HAP-1 (cell line): Measurements from ENCODE around the gene CNGA1.
"Not testable (repeated sequence)": the region's sequence is repeated elsewhere in the genome, so short reads cannot be mapped to it uniquely, and the experiment has no call there.

Experiments used
- DNase-seq, 2 experiments: peaks; one replicate each; pipeline ENCODE4 v3.0.0-alpha.2; 2016 to 2020; ENCODE audit warnings: low spot score in 2 of 2
- H3K27me3 ChIP-seq: fragments of 250-450 bp; sonication (Bioruptor Pico); 2 replicates; pipeline ENCODE4 v1.5.1; 2020; ENCODE audit warnings: low read depth, mild to moderate bottlenecking, moderate library complexity
- H3K36me3 ChIP-seq: fragments of 250-450 bp; sonication (Bioruptor Pico); replicated peaks from 2 replicates; pipeline ENCODE4 v1.5.1; 2020; ENCODE audit warnings: mild to moderate bottlenecking
- H3K4me1 ChIP-seq: fragments of 250-450 bp; sonication (Bioruptor Pico); 2 replicates; pipeline ENCODE4 v1.5.1; 2020; ENCODE audit warnings: mild to moderate bottlenecking
- H3K4me3 ChIP-seq: fragments of 250-450 bp; sonication (Bioruptor Pico); 2 replicates; pipeline ENCODE4 v1.5.1; 2020; ENCODE audit warnings: mild to moderate bottlenecking, moderate library complexity
- H3K9me3 ChIP-seq: fragments of 250-450 bp; sonication (Bioruptor Pico); 2 replicates; pipeline ENCODE4 v1.5.1; 2020; ENCODE audit warnings: mild to moderate bottlenecking, moderate library complexity
- in situ Hi-C: fragments of 300-500 bp; cut with MboI; formaldehyde crosslinking; loops from 3 replicates; pipeline ENCODE4 v1.14.3; 2020; ENCODE audit warnings: low sequenced_read_pairs, inconsistent platforms, mixed read lengths

The CNGA1 gene

GRCh38 chr4:48021100-48021499, 4.6 kb upstream of the CNGA1 start:
- Histone ChIP-seq H3K36me3 (no peaks in the 10 kb centered on the region), H3K4me3 (no peak overlapping the region), H3K27me3 (no peaks in the 10 kb centered on the region), H3K9me3 (no peaks in the 10 kb centered on the region), H3K4me1 (peaks cover 10% of the 10 kb centered on the region)
- in situ Hi-C loops, result loop anchor here (10.0 kb wide), 1 partner anchor 64 kb away; no protein-coding TSS in a partner anchor
- no peak for DNase-seq

GRCh38 chr4:48018112-48018511, 1.6 kb upstream of the CNGA1 start:
- H3K4me1 ChIP-seq, result peaks cover 4% of the 10 kb centered on the region
- no peaks in the 10 kb centered on the region for H3K36me3 ChIP-seq
- no peaks in the 10 kb centered on the region for H3K9me3 ChIP-seq
- DNase-seq, result no peak
- H3K27me3 ChIP-seq, result no peaks in the 10 kb centered on the region
- in situ Hi-C loops, result no loop called here
- H3K4me3 ChIP-seq, result no peak overlapping the region

GRCh38 chr4:48017108-48017571, 659 bp upstream of the CNGA1 start:
- peak overlapping the region; percentile 68 for H3K4me3 ChIP-seq
- no peaks in the 10 kb centered on the region for H3K36me3 ChIP-seq
- peaks cover 10% of the 10 kb centered on the region for H3K4me1 ChIP-seq
- peak in 1 of 2 experiments; percentile 79 for DNase-seq
- in situ Hi-C loops, result no loop called here
- no peaks in the 10 kb centered on the region; the same call in 1 of the 2 replicates for H3K9me3 ChIP-seq
- no peaks in the 10 kb centered on the region for H3K27me3 ChIP-seq

DNA sequence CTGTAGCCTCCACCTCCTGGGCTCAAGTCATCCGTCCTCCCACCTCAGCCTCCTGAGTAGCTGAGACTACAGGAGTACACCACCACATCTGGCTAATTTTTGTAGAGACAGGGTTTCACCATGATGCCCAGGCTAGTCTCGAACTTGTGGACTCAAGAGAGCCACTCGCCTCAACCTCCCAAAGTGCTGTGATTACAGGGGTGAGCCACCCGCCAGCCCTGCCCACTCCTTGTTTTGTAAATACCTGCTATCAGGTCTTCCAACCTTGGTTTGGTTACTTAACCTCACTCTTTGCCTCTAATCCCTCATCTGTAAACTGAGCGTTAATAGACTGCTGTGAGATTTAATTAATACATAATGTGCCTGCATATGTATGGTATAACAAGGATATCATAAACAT, 803 bp downstream of the CNGA1 start:
- no peaks in the 10 kb centered on the region for H3K27me3 ChIP-seq
- H3K9me3 ChIP-seq, result no peaks in the 10 kb centered on the region; the same call in 1 of the 2 replicates
- H3K4me1 ChIP-seq, result peaks cover 18% of the 10 kb centered on the region
- no peak for DNase-seq
- no peaks in the 10 kb centered on the region for H3K36me3 ChIP-seq
- in situ Hi-C loops, result no loop called here
- H3K4me3 ChIP-seq, result no peak overlapping the region

- in situ Hi-C loops, result no loop called here
- Histone ChIP-seq H3K9me3 (no peaks in the 10 kb centered on the region; the same call in 1 of the 2 replicates), H3K4me1 (peaks cover 18% of the 10 kb centered on the region), H3K36me3 (no peaks in the 10 kb centered on the region), H3K27me3 (no peaks in the 10 kb centered on the region), H3K4me3 (no peak overlapping the region)
- DNase-seq, result no peak
Observed at GRCh38 chr4:48015216-48015615, 1.3 kb downstream of the CNGA1 start.

DNA sequence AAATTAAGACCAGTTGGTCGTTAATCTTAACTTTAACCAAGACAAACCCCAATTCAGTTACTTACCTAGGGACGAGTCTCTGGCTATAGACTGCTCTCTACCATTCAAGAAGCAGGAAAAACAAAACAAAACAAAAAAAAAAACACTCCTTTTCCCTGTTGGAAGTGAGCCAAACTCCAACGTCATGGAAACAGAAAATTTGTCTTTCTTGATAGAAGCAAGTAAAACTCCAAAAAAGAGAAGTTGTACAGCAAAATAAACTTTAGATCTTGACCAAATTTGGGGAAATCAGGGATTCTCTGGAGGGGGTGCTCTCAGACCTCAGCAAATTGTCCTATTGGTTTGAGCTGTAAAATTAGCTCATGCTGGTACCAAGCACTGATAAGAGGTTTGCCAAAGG, 3.7 kb downstream of the CNGA1 start:
- no peaks in the 10 kb centered on the region for H3K27me3 ChIP-seq
- no peak for DNase-seq
- H3K36me3 ChIP-seq, result no peaks in the 10 kb centered on the region
- H3K4me1 ChIP-seq, result peaks cover 18% of the 10 kb centered on the region
- peaks cover 7% of the 10 kb centered on the region; the same call in 1 of the 2 replicates for H3K9me3 ChIP-seq
- H3K4me3 ChIP-seq, result no peak overlapping the region
- in situ Hi-C loops, result no loop called here

DNA sequence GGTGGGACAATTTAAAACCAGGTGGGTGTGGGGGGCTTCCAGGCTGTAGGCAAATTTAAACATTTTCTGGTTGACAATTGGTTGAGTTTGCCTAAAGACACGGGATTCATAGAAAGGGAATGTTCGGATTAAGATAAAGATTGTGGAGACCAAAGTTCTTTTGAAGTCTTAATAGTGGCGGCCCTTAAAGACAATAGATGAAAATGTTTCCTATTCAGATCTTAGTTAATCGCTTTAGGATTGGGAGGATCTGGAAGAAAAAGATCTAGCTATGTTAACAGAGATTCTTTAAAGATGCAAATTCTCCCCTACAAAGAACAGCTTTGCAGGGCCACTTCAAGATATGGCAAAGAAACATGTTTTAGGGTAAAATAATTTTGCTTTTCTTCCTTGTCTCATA, 4.8 kb downstream of the CNGA1 start:
- H3K4me3 ChIP-seq, result no peak overlapping the region
- peak in 1 of 2 experiments; percentile 88 for DNase-seq
- H3K9me3 ChIP-seq, result peaks cover 7% of the 10 kb centered on the region; the same call in 1 of the 2 replicates
- H3K4me1 ChIP-seq, result peaks cover 15% of the 10 kb centered on the region
- H3K36me3 ChIP-seq, result no peaks in the 10 kb centered on the region
- H3K27me3 ChIP-seq, result no peaks in the 10 kb centered on the region
- in situ Hi-C loops, result no loop called here

DNA sequence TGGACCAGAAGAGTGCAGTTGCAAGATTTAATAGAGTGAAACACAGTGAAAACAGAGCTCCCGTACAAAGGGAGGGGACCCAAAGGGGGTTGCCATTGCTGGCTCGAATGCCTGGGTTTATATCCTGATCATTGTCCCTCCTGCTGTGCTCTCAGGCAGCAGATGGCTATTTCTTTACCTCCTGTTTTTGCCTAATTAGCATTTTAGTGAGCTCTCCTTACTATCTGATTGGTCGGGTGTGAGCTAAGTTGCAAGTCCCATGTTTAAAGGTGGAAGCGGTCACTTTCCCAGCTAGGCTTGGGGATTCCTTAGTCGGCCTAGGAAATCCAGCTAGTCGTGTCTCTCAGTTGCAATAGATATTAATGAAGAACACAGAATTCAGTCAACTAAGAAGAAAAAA, 5.6 kb downstream of the CNGA1 start:
- H3K4me3 ChIP-seq, H3K27me3 ChIP-seq, H3K36me3 ChIP-seq, H3K9me3 ChIP-seq, DNase-seq, in situ Hi-C loops: not testable (repeated sequence)
- peaks cover 15% of the 10 kb centered on the region for H3K4me1 ChIP-seq

- Histone ChIP-seq H3K27me3 (no peaks in the 10 kb centered on the region), H3K36me3 (no peaks in the 10 kb centered on the region), H3K9me3 (peaks cover 9% of the 10 kb centered on the region), H3K4me3 (no peak overlapping the region), H3K4me1 (peaks cover 15% of the 10 kb centered on the region)
- DNase-seq, result peak in 1 of 2 experiments; percentile 34
- in situ Hi-C loops, result no loop called here
Observed at GRCh38 chr4:48008021-48008596, 8.4 kb downstream of the CNGA1 start.

GRCh38 chr4:48005781-48006180, 10.7 kb downstream of the CNGA1 start:
- no peak for DNase-seq
- H3K27me3 ChIP-seq, result no peaks in the 10 kb centered on the region

GRCh38 chr4:48003568-48003967, 12.9 kb downstream of the CNGA1 start:
- H3K36me3 ChIP-seq, H3K4me3 ChIP-seq, H3K27me3 ChIP-seq, H3K9me3 ChIP-seq, in situ Hi-C loops, H3K4me1 ChIP-seq: not testable (repeated sequence)
- DNase-seq, result peak in 1 of 2 experiments; percentile 76

More at GRCh38 chr4:48005781-48006180, 10.7 kb downstream of the CNGA1 start:
- in situ Hi-C loops, result no loop called here
- Histone ChIP-seq H3K4me1 (no peaks in the 10 kb centered on the region), H3K36me3 (no peaks in the 10 kb centered on the region), H3K9me3 (peaks cover 9% of the 10 kb centered on the region), H3K4me3 (no peak overlapping the region)

- Histone ChIP-seq H3K27me3 (no peaks in the 10 kb centered on the region), H3K4me3 (no peak overlapping the region), H3K36me3 (no peaks in the 10 kb centered on the region), H3K9me3 (peaks cover 5% of the 10 kb centered on the region; the same call in 1 of the 2 replicates), H3K4me1 (no peaks in the 10 kb centered on the region)
- in situ Hi-C loops, result no loop called here
- no peak for DNase-seq
Observed at GRCh38 chr4:48002267-48002666, 14.2 kb downstream of the CNGA1 start.

GRCh38 chr4:47996021-47996420, 20.5 kb downstream of the CNGA1 start:
- H3K36me3 ChIP-seq, result no peaks in the 10 kb centered on the region
- no peaks in the 10 kb centered on the region for H3K4me1 ChIP-seq
- H3K9me3 ChIP-seq, result peaks cover 3% of the 10 kb centered on the region; the same call in 1 of the 2 replicates
- in situ Hi-C loops, result no loop called here
- no peaks in the 10 kb centered on the region for H3K27me3 ChIP-seq
- no peak overlapping the region for H3K4me3 ChIP-seq
- DNase-seq, result no peak

- H3K9me3 ChIP-seq, H3K36me3 ChIP-seq, H3K27me3 ChIP-seq, DNase-seq, H3K4me1 ChIP-seq, in situ Hi-C loops, H3K4me3 ChIP-seq: not testable (repeated sequence)
Observed at GRCh38 chr4:47992475-47992874, 24.0 kb downstream of the CNGA1 start.

GRCh38 chr4:47990145-47990544, 26.3 kb downstream of the CNGA1 start:
- in situ Hi-C loops, result no loop called here
- Histone ChIP-seq H3K4me1 (peaks cover 3% of the 10 kb centered on the region; the same call in 1 of the 2 replicates), H3K36me3 (no peaks in the 10 kb centered on the region), H3K4me3 (no peak overlapping the region), H3K27me3 (no peaks in the 10 kb centered on the region), H3K9me3 (no peaks in the 10 kb centered on the region)
- no peak for DNase-seq
